ENCODE data around the gene HLA-DOA. TPM values are rescaled to one million over a fixed set of nuclear protein-coding genes. Genes with fewer than 3 reads are reported as not detected.

Gene HLA-DOA
- total RNA-seq, 3 donors from 2014 or later = 2.1 to 5.7 (median 3.3) TPM

- Histone ChIP-seq H3K27ac (no peak overlapping the region), H3K36me3 (no peaks in the 10 kb centered on the region), H3K4me3 (no peak overlapping the region), H3K4me1 (no peaks in the 10 kb centered on the region), H3K9me3 (no peaks in the 10 kb centered on the region), H3K27me3 (no peaks in the 10 kb centered on the region)
- intact Hi-C loops (cut with DNase I; ENCODE audit: low total_unique reads) = no loop called here
- TF ChIP-seq, protein P1, sequence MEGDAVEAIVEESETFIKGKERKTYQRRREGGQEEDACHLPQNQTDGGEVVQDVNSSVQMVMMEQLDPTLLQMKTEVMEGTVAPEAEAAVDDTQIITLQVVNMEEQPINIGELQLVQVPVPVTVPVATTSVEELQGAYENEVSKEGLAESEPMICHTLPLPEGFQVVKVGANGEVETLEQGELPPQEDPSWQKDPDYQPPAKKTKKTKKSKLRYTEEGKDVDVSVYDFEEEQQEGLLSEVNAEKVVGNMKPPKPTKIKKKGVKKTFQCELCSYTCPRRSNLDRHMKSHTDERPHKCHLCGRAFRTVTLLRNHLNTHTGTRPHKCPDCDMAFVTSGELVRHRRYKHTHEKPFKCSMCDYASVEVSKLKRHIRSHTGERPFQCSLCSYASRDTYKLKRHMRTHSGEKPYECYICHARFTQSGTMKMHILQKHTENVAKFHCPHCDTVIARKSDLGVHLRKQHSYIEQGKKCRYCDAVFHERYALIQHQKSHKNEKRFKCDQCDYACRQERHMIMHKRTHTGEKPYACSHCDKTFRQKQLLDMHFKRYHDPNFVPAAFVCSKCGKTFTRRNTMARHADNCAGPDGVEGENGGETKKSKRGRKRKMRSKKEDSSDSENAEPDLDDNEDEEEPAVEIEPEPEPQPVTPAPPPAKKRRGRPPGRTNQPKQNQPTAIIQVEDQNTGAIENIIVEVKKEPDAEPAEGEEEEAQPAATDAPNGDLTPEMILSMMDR (IDR thresholded peaks at IDR 0.05) = no peak
- TF ChIP-seq POLR2AphosphoS5 (IDR thresholded peaks at IDR 0.05) (no peak), POLR2A (IDR thresholded peaks at IDR 0.05) (no peak)
- no peak for DNase-seq (ENCODE audit: low spot score in 2 of 2)
Measured at GRCh38 chr6:33007831-33008400, 1.5 kb downstream of the HLA-DOA start.

GRCh38 chr6:33004940-33005339 is 4.5 kb downstream of the HLA-DOA start:
- Histone ChIP-seq H3K4me1 (no peaks in the 10 kb centered on the region), H3K4me3 (no peak overlapping the region), H3K27me3 (no peaks in the 10 kb centered on the region), H3K27ac (no peak overlapping the region), H3K9me3 (no peaks in the 10 kb centered on the region), H3K36me3 (no peaks in the 10 kb centered on the region)
- intact Hi-C loops (cut with DNase I; ENCODE audit: low total_unique reads) = no loop called here
- TF ChIP-seq POLR2A (IDR thresholded peaks at IDR 0.05) = no peak
- TF ChIP-seq, protein P1 (IDR thresholded peaks at IDR 0.05) = no peak
- no peak for TF ChIP-seq POLR2AphosphoS5 (IDR thresholded peaks at IDR 0.05)
- no peak for DNase-seq (ENCODE audit: low spot score in 2 of 2)

- no peak overlapping the region for H3K4me3 ChIP-seq
- H3K27me3 ChIP-seq = no peaks in the 10 kb centered on the region
- no peaks in the 10 kb centered on the region for H3K9me3 ChIP-seq
- H3K36me3 ChIP-seq = no peaks in the 10 kb centered on the region
- H3K27ac ChIP-seq = no peak overlapping the region
- no peak for DNase-seq (ENCODE audit: low spot score in 2 of 2)
- no peaks in the 10 kb centered on the region for H3K4me1 ChIP-seq
- TF ChIP-seq POLR2AphosphoS5 (IDR thresholded peaks at IDR 0.05) = no peak
- no peak for TF ChIP-seq POLR2A (IDR thresholded peaks at IDR 0.05)
- TF ChIP-seq, protein P1 (IDR thresholded peaks at IDR 0.05) = no peak
- intact Hi-C loops (cut with DNase I; ENCODE audit: low total_unique reads) = no loop called here
Measured at GRCh38 chr6:33001685-33002084, 7.7 kb downstream of the HLA-DOA start.

DNA sequence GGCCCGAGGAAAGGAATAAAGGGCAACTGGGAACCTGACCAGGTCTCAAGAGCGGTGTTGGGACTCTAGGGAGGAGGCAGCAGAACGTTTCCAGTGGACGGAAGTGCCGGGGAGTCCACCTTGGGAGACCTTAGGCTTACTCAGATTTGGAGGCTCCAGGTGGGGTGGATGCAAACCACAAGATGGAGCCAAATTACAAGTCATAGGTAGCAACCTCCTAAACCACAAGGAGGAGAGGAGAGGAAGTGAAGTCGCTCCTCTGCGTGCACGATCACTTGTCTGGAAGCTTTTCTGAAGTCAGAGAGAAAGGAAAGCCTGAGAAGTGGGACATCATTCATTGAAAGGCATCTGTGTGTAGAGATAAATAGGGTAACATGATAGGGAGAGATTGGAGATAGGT is 9.3 kb downstream of the HLA-DOA start:
- Histone ChIP-seq H3K27ac (no peak overlapping the region), H3K4me1 (no peaks in the 10 kb centered on the region), H3K9me3 (no peaks in the 10 kb centered on the region), H3K4me3 (no peak overlapping the region), H3K27me3 (no peaks in the 10 kb centered on the region), H3K36me3 (no peaks in the 10 kb centered on the region)
- DNase-seq (ENCODE audit: low spot score in 2 of 2) = no peak
- TF ChIP-seq POLR2AphosphoS5 (IDR thresholded peaks at IDR 0.05) = no peak
- TF ChIP-seq, protein P1 (IDR thresholded peaks at IDR 0.05) = no peak
- TF ChIP-seq POLR2A (IDR thresholded peaks at IDR 0.05) = no peak
- intact Hi-C loops (cut with DNase I; ENCODE audit: low total_unique reads) = no loop called here

DNA sequence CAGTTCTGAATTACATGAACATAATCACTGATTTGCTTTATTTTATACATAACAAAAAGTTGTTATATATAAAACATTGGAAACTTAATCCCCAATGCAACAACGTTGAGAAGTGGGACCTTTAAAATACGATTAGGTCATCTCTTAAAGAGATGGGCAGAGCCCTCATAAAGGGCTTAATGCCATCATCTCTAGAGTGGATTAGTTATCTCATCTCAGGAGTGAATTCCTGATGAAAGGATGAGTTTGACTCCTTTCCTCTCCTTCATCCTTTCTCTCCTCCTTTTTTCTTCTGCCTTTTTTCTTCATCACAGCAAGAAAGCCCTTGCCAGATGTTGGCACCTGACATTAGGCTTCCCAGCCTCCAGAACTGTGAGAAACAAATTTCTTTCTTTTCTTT is 13.9 kb downstream of the HLA-DOA start:
- Histone ChIP-seq H3K4me3 (no peak overlapping the region), H3K27ac (no peak overlapping the region), H3K9me3 (no peaks in the 10 kb centered on the region), H3K27me3 (no peaks in the 10 kb centered on the region), H3K4me1 (no peaks in the 10 kb centered on the region), H3K36me3 (no peaks in the 10 kb centered on the region)
- no peak for DNase-seq (ENCODE audit: low spot score in 2 of 2)
- intact Hi-C loops (cut with DNase I; ENCODE audit: low total_unique reads) = no loop called here
- no peak for TF ChIP-seq POLR2AphosphoS5 (IDR thresholded peaks at IDR 0.05)
- TF ChIP-seq, protein P1 (IDR thresholded peaks at IDR 0.05) = no peak
- TF ChIP-seq POLR2A (IDR thresholded peaks at IDR 0.05) = no peak
